Activated CD8-positive, alpha-beta memory T cell treated with anti-CD3 and anti-CD28 coated beads for 4 hours (primary cell): ENCODE data around the gene CALHM3.

ENCODE experiments used
- DNase-seq, 2 donors: peaks; one replicate each; pipeline ENCODE4 v3.0.0-alpha.2; 2020; ENCODE audit warnings: low read depth in 2 of 2

The CALHM3 gene

GRCh38 chr10:103450201-103450695, 28.8 kb downstream of the CALHM3 start:
- DNase-seq = no peak

GRCh38 chr10:103449208-103450144, 29.6 kb downstream of the CALHM3 start:
- DNase-seq = no peak

- DNase-seq = no peak
These were observed 30.3 kb downstream of the CALHM3 start for GRCh38 chr10:103448746-103449145.

GRCh38 chr10:103447187-103447586, 31.9 kb downstream of the CALHM3 start:
- no peak for DNase-seq

- no peak for DNase-seq
These were observed 33.1 kb downstream of the CALHM3 start for GRCh38 chr10:103445767-103446567.

GRCh38 chr10:103445366-103445765, 33.7 kb downstream of the CALHM3 start:
- DNase-seq = no peak

- no peak for DNase-seq
These were observed 34.6 kb downstream of the CALHM3 start for GRCh38 chr10:103444478-103444877.

GRCh38 chr10:103443475-103444185, 35.4 kb downstream of the CALHM3 start:
- no peak for DNase-seq

GRCh38 chr10:103442031-103442461, 37.0 kb downstream of the CALHM3 start:
- no peak for DNase-seq

GRCh38 chr10:103441611-103442010, 37.4 kb downstream of the CALHM3 start:
- no peak for DNase-seq

GRCh38 chr10:103441206-103441605, 37.8 kb downstream of the CALHM3 start:
- no peak for DNase-seq

GRCh38 chr10:103440416-103440815, 38.6 kb downstream of the CALHM3 start:
- DNase-seq = no peak

- DNase-seq = no peak
These were observed 39.3 kb downstream of the CALHM3 start for GRCh38 chr10:103439776-103440175.

GRCh38 chr10:103433858-103434257, 45.2 kb downstream of the CALHM3 start:
- no peak for DNase-seq

GRCh38 chr10:103431902-103432301, 47.1 kb downstream of the CALHM3 start:
- no peak for DNase-seq

GRCh38 chr10:103429647-103430046, 49.4 kb downstream of the CALHM3 start:
- no peak for DNase-seq

GRCh38 chr10:103428989-103429643, 49.9 kb downstream of the CALHM3 start:
- DNase-seq = no peak

- no peak for DNase-seq
These were observed 51.2 kb downstream of the CALHM3 start for GRCh38 chr10:103427866-103428265.

- no peak for DNase-seq
These were observed 55.3 kb downstream of the CALHM3 start for GRCh38 chr10:103423748-103424147.
